H9 (cell line): ENCODE results near the gene DEAF1. TPM values are rescaled to one million over a fixed set of nuclear protein-coding genes. Genes with fewer than 3 reads are reported as not detected.
A peak's percentile ranks its signal among the peaks of the same experiment; 100 is the strongest.

ENCODE experiments used
- DNase-seq: peaks from one replicate; pipeline ENCODE4 v3.0.0-alpha.2; 2017
- H2AFZ ChIP-seq: one replicate; pipeline ENCODE4 v1.6.1; 2013; ENCODE audit warnings: mild to moderate bottlenecking, low read length, control low read depth, moderate library complexity
- H2AK5ac ChIP-seq: 2 replicates; pipeline ENCODE4 v1.6.1; 2013; ENCODE audit warnings: low read length, control low read depth, mixed read lengths; ENCODE audit not compliant: insufficient read length
- H2BK120ac ChIP-seq: one replicate; pipeline ENCODE4 v1.6.1; 2013; ENCODE audit warnings: low read depth, mild to moderate bottlenecking, low read length, control low read depth, inconsistent platforms; ENCODE audit not compliant: poor library complexity, severe bottlenecking
- H2BK12ac ChIP-seq: 2 replicates; pipeline ENCODE4 v1.6.1; 2013; ENCODE audit warnings: low read length, control low read depth, mixed read lengths, low read depth; ENCODE audit not compliant: insufficient read length
- H2BK15ac ChIP-seq: 2 replicates; pipeline ENCODE4 v1.6.1; 2013; ENCODE audit warnings: low read depth, low read length, control low read depth
- H2BK20ac ChIP-seq: one replicate; pipeline ENCODE4 v1.6.1; 2013; ENCODE audit warnings: low read depth, mild to moderate bottlenecking, low read length, control low read depth, inconsistent platforms; ENCODE audit not compliant: poor library complexity, severe bottlenecking
- H2BK5ac ChIP-seq: 2 replicates; pipeline ENCODE4 v1.6.1; 2013; ENCODE audit warnings: low read length, control low read depth, mixed read lengths; ENCODE audit not compliant: insufficient read length
- H3K14ac ChIP-seq: 2 replicates; pipeline ENCODE4 v1.6.1; 2013; ENCODE audit warnings: low read length, control low read depth; ENCODE audit not compliant: insufficient read depth
- H3K18ac ChIP-seq: 2 replicates; pipeline ENCODE4 v1.6.1; 2013; ENCODE audit warnings: low read depth, mild to moderate bottlenecking, mixed read lengths, low read length, control low read depth; ENCODE audit not compliant: insufficient read length
- H3K23ac ChIP-seq: 2 replicates; pipeline ENCODE4 v1.6.1; 2013; ENCODE audit warnings: low read length, control low read depth, mixed read lengths, low read depth; ENCODE audit not compliant: insufficient read length
- H3K23me2 ChIP-seq: 2 replicates; pipeline ENCODE4 v1.6.1; 2013; ENCODE audit warnings: low read depth, mild to moderate bottlenecking, mixed read lengths, low read length, control low read depth; ENCODE audit not compliant: insufficient read length, poor library complexity, severe bottlenecking
- H3K27ac ChIP-seq: 2 replicates; pipeline ENCODE4 v1.5.1; 2013; ENCODE audit warnings: low read length, control low read depth, mixed read lengths, low read depth; ENCODE audit not compliant: insufficient read length
- H3K27me3 ChIP-seq: 2 replicates; pipeline ENCODE4 v1.6.1; 2013; ENCODE audit warnings: low read length, control low read depth, inconsistent platforms; ENCODE audit not compliant: insufficient read depth
- H3K4ac ChIP-seq: 2 replicates; pipeline ENCODE4 v1.6.1; 2013; ENCODE audit warnings: low read depth, mild to moderate bottlenecking, control low read depth, inconsistent platforms, low read length, moderate library complexity
- H3K4me1 ChIP-seq: 2 replicates; pipeline ENCODE4 v1.6.1; 2013; ENCODE audit warnings: low read length, control low read depth, inconsistent platforms; ENCODE audit not compliant: insufficient read depth
- H3K4me2 ChIP-seq: 2 replicates; pipeline ENCODE4 v1.6.1; 2013; ENCODE audit warnings: low read length, control low read depth, mixed read lengths; ENCODE audit not compliant: insufficient read length, insufficient read depth
- H3K56ac ChIP-seq: 2 replicates; pipeline ENCODE4 v1.6.1; 2013; ENCODE audit warnings: low read depth, mild to moderate bottlenecking, mixed read lengths, low read length, control low read depth; ENCODE audit not compliant: insufficient read length
- H3K79me1 ChIP-seq: 2 replicates; pipeline ENCODE4 v1.6.1; 2013; ENCODE audit warnings: low read depth, mild to moderate bottlenecking, moderate library complexity, low read length, control low read depth, inconsistent platforms; ENCODE audit not compliant: insufficient read depth, poor library complexity, severe bottlenecking
- H3K79me2 ChIP-seq: 2 replicates; pipeline ENCODE4 v1.6.1; 2013; ENCODE audit warnings: low read length, control low read depth, inconsistent platforms; ENCODE audit not compliant: insufficient read depth
- H3K9ac ChIP-seq: 2 replicates; pipeline ENCODE4 v1.6.1; 2013; ENCODE audit warnings: low read length, control low read depth, mixed read lengths; ENCODE audit not compliant: insufficient read length; ENCODE audit errors: extremely low read depth
- H3K9me3 ChIP-seq: one replicate; pipeline ENCODE4 v1.6.1; 2013; ENCODE audit warnings: low read depth, low read length, inconsistent platforms; ENCODE audit not compliant: control insufficient read depth
- H3T11ph ChIP-seq: one replicate; pipeline ENCODE4 v1.6.1; 2013; ENCODE audit warnings: mild to moderate bottlenecking, low read length, control low read depth, inconsistent platforms
- H4K20me1 ChIP-seq: one replicate; pipeline ENCODE4 v1.6.1; 2013; ENCODE audit not compliant: control insufficient read depth, insufficient read length, insufficient read depth
- H4K5ac ChIP-seq: 2 replicates; pipeline ENCODE4 v1.6.1; 2013; ENCODE audit warnings: low read depth, mild to moderate bottlenecking, mixed read lengths, low read length, control low read depth; ENCODE audit not compliant: insufficient read length
- H4K8ac ChIP-seq: replicated peaks from 2 replicates; pipeline ENCODE4 v1.6.1; 2013; ENCODE audit warnings: low read length, control low read depth, mixed read lengths, low read depth; ENCODE audit not compliant: insufficient read length
- H4K91ac ChIP-seq: 2 replicates; pipeline ENCODE4 v1.6.1; 2013; ENCODE audit warnings: low read depth, mild to moderate bottlenecking, moderate library complexity, mixed read lengths, low read length, control low read depth; ENCODE audit not compliant: insufficient read length
- H3K27ac Mint-ChIP-seq, 3 experiments: 2 replicates in 2 of 3; 3 replicates in 1 of 3; pipeline ENCODE4 v1.8.0; 2020 to 2021; ENCODE audit warnings: mixed read lengths in 3 of 3, mild to moderate bottlenecking in 1 of 3, moderate library complexity in 1 of 3
- H3K27me3 Mint-ChIP-seq: 2 replicates; pipeline ENCODE4 v1.8.0; 2021; ENCODE audit warnings: low read depth, mild to moderate bottlenecking, moderate library complexity, mixed read lengths
- H3K36me3 Mint-ChIP-seq, 3 experiments: 2 replicates in 2 of 3; 3 replicates in 1 of 3; pipeline ENCODE4 v1.8.0; 2020 to 2021; ENCODE audit warnings: low read depth in 3 of 3, mixed read lengths in 3 of 3; ENCODE audit not compliant: insufficient read depth in 1 of 3
- H3K4me1 Mint-ChIP-seq, 2 experiments: 2 replicates each; pipeline ENCODE4 v1.8.0; 2020; ENCODE audit warnings: mixed read lengths in 2 of 2
- H3K4me3 Mint-ChIP-seq, 2 experiments: 2 replicates in 1 of 2; 3 replicates in 1 of 2; pipeline ENCODE4 v1.8.0; 2020 to 2021; ENCODE audit warnings: mild to moderate bottlenecking in 2 of 2, mixed read lengths in 2 of 2, moderate library complexity in 1 of 2
- H3K9me3 Mint-ChIP-seq, 2 experiments: 2 replicates in 1 of 2; 3 replicates in 1 of 2; pipeline ENCODE4 v1.8.0; 2020; ENCODE audit warnings: mild to moderate bottlenecking in 2 of 2, mixed read lengths in 2 of 2, moderate library complexity in 1 of 2
- WGBS: extraction: QIAGEN DNeasy Blood & Tissue Kit; methylation state at CpG from one replicate; pipeline ENCODE4 v1.1.7; 2013; ENCODE audit warnings: missing lambda C conversion rate, low lambda C conversion rate, mixed read lengths; ENCODE audit not compliant: insufficient read length; ENCODE audit errors: extremely low coverage; 5-methylcytosine and 5-hydroxymethylcytosine counted together
- total RNA-seq: library from RNA; stranded (reverse); gene quantifications from 2 replicates; pipeline ENCODE4 v1.2.1, GENCODE V29; 2021
- TF ChIP-seq, protein P1 (sequence below): fragments of 200-600 bp; sonication (generic); conservative IDR thresholded peaks from 3 replicates; pipeline ENCODE4 v1.8.0; 2021; ENCODE audit warnings: antibody characterized with exemption, mild to moderate bottlenecking

DEAF1 gene
- total RNA-seq, 1 experiment from 2014 or later, result 67.3 TPM

DNA sequence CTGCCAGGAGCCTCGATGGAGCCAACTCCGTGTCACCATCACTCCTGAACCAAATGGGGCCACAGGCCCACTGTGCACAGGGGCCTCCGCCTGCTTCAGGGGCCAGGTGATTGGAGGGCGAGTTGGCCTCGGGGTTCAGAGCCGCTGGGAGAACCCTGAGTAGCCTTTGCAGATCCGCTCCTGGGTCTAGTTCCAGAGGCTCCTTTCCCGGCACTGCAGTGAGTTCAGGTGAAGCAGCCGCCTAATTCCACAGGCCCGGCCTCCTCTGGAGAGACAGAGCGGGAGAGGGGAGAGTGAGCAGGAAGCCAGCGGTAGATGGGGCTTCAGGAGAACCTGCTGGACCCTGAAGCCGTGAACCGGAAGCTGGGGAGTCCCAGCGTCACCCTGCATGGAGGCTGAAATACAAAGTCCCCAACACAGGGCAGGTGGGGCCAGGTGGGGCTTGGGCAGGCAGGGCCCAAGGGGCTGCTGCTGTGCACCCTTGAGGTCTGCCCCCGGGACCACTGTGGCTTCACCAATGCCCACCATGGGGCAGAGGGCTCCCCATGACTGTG lies 35.4 kb downstream of the DEAF1 start:
- no peak overlapping the region for H3K23ac ChIP-seq
- H3K27me3 ChIP-seq, result no peaks in the 10 kb centered on the region
- H3K79me1 ChIP-seq, result no peaks in the 10 kb centered on the region
- no peak overlapping the region for H2BK120ac ChIP-seq
- H3K4me2 ChIP-seq, result no peak overlapping the region
- no peak overlapping the region for H4K8ac ChIP-seq
- H4K91ac ChIP-seq, result no peak overlapping the region
- no peaks in the 10 kb centered on the region for H3K79me2 ChIP-seq
- no peak overlapping the region for H2AFZ ChIP-seq
- H3K4me3 Mint-ChIP-seq, result no peak overlapping the region
- no peaks in the 10 kb centered on the region for H3K4me1 ChIP-seq
- 0 out of 4 replicates have a peak, but pooled peaks cover 0 to 3% of the 10 kb centered on the region in 2 experiments for H3K4me1 Mint-ChIP-seq
- no peak overlapping the region for H2BK5ac ChIP-seq
- H4K5ac ChIP-seq, result no peak overlapping the region
- no peaks in the 10 kb centered on the region for H4K20me1 ChIP-seq
- H2BK20ac ChIP-seq, result no peak overlapping the region
- no peaks in the 10 kb centered on the region for H3K23me2 ChIP-seq
- no peak overlapping the region for H2BK12ac ChIP-seq
- H3K9me3 ChIP-seq, result no peaks in the 10 kb centered on the region
- H2BK15ac ChIP-seq, result no peak overlapping the region
- H3K18ac ChIP-seq, result no peak overlapping the region
- H3K14ac ChIP-seq, result no peak overlapping the region
- no CpG with 5 or more reads among the region's 16 CpGs for WGBS
- no peaks in the 10 kb centered on the region for H3K9me3 Mint-ChIP-seq
- H3T11ph ChIP-seq, result no peak overlapping the region
- H3K56ac ChIP-seq, result no peak overlapping the region
- no peak overlapping the region for H2AK5ac ChIP-seq
- H3K36me3 Mint-ChIP-seq, result peaks cover 5 to 50% (median 25%) of the 10 kb centered on the region in 3 experiments; a peak in 6 of 7 replicates
- no peak for DNase-seq
- H3K4ac ChIP-seq, result no peak overlapping the region
- H3K9ac ChIP-seq, result no peak overlapping the region
- H3K27me3 Mint-ChIP-seq, result no peaks in the 10 kb centered on the region
- TF ChIP-seq, protein P1, sequence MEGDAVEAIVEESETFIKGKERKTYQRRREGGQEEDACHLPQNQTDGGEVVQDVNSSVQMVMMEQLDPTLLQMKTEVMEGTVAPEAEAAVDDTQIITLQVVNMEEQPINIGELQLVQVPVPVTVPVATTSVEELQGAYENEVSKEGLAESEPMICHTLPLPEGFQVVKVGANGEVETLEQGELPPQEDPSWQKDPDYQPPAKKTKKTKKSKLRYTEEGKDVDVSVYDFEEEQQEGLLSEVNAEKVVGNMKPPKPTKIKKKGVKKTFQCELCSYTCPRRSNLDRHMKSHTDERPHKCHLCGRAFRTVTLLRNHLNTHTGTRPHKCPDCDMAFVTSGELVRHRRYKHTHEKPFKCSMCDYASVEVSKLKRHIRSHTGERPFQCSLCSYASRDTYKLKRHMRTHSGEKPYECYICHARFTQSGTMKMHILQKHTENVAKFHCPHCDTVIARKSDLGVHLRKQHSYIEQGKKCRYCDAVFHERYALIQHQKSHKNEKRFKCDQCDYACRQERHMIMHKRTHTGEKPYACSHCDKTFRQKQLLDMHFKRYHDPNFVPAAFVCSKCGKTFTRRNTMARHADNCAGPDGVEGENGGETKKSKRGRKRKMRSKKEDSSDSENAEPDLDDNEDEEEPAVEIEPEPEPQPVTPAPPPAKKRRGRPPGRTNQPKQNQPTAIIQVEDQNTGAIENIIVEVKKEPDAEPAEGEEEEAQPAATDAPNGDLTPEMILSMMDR, result no peak
- H3K27ac ChIP-seq, result no peak overlapping the region
- peak overlapping the region in 1 of 3 experiments; percentile 30; a peak in 1 of 7 replicates for H3K27ac Mint-ChIP-seq
